GM20000 (cell line): ENCODE measurements around the gene TBC1D13.

Experiments
- DNase-seq: peaks from one replicate; pipeline ENCODE4 v3.0.0; 2012; ENCODE audit warnings: low spot score
- CTCF ChIP-seq: IDR thresholded peaks from 2 replicates; pipeline ENCODE4 v1.5.1; 2012; ENCODE audit warnings: mild to moderate bottlenecking, control low read depth; ENCODE audit errors: extremely low read depth, missing control alignments

The TBC1D13 gene

GRCh38 chr9:128786681-128787601 lies at the start of gene TBC1D13:
Gene TBC1D13, plus strand, starts transcription at chr9:128787253. Its CDS starts 101 bp downstream, at chr9:128787354.
- peak; percentile 98 for DNase-seq
- TF ChIP-seq CTCF, result no peak

GRCh38 chr9:128742401-128742800 lies 44.7 kb upstream of the TBC1D13 start:
- no peak for DNase-seq

GRCh38 chr9:128743421-128743820 lies 43.6 kb upstream of the TBC1D13 start:
- TF ChIP-seq CTCF, result no peak

More at GRCh38 chr9:128742401-128742800, 44.7 kb upstream of the TBC1D13 start:
- no peak for TF ChIP-seq CTCF

GRCh38 chr9:128747241-128747640 lies 39.8 kb upstream of the TBC1D13 start:
- TF ChIP-seq CTCF, result no peak
- DNase-seq, result no peak

More at GRCh38 chr9:128743421-128743820, 43.6 kb upstream of the TBC1D13 start:
- DNase-seq, result no peak

- TF ChIP-seq CTCF, result no peak
- DNase-seq, result no peak
Measured at GRCh38 chr9:128750926-128751595, 36.0 kb upstream of the TBC1D13 start.

- no peak for DNase-seq
- no peak for TF ChIP-seq CTCF
Measured at GRCh38 chr9:128753627-128754026, 33.4 kb upstream of the TBC1D13 start.

GRCh38 chr9:128757602-128758001 lies 29.5 kb upstream of the TBC1D13 start:
- DNase-seq, result no peak
- no peak for TF ChIP-seq CTCF
